Measurements from ENCODE around the gene CRIM1. TPM values are rescaled to one million over a fixed set of nuclear protein-coding genes. Genes with fewer than 3 reads are reported as not detected.

Gene CRIM1
- total RNA-seq, 1 experiment from 2014 or later: 27.6 TPM

DNA sequence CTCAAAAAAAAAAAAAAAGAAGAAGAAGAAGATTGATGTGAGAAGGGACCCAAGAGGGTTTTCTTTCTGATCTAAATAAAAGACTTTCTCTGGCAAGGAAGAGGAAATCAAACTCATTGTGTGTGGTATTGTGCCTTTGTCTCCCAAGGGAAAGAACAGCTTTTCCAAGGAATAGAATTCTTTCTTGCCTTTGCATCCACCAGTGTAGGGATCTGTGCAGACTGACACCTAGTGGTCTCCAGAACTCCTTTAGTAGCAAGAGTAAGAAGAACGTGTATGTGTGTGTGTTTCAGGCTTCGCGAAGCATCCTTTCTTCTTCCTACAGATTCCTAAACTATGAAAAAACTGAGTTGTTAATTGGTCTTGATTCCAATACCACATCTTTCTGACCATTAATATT is 33.5 kb upstream of the CRIM1 start:
- peaks cover 10 to 27% (median 15%) of the 10 kb centered on the region in 3 experiments for H3K36me3 Mint-ChIP-seq (ENCODE audit: insufficient read depth in 1 of 3, low read depth in 3 of 3)
- Histone ChIP-seq H2AFZ (ENCODE audit: low read length) (no peak overlapping the region), H3K79me2 (ENCODE audit: insufficient read depth, low read length) (no peaks in the 10 kb centered on the region), H4K5ac (ENCODE audit: insufficient read length, low read depth, low read length) (no peak overlapping the region), H3K4me1 (ENCODE audit: insufficient read depth, low read length) (no peaks in the 10 kb centered on the region), H3K23ac (ENCODE audit: insufficient read length, low read depth, low read length) (no peak overlapping the region), H2BK12ac (ENCODE audit: insufficient read length, low read depth, low read length) (no peak overlapping the region), H4K8ac (replicated peaks; ENCODE audit: insufficient read length, low read depth, low read length) (no peak overlapping the region), H3K4ac (ENCODE audit: low read depth, low read length) (no peak overlapping the region), H3K27me3 (ENCODE audit: insufficient read depth, low read length) (no peaks in the 10 kb centered on the region), H2BK120ac (ENCODE audit: low read depth, low read length, poor library complexity, severe bottlenecking) (no peak overlapping the region), H4K20me1 (ENCODE audit: control insufficient read depth, insufficient read depth, insufficient read length) (no peaks in the 10 kb centered on the region), H3K4me2 (ENCODE audit: insufficient read depth, insufficient read length, low read length) (no peak overlapping the region), H3K23me2 (ENCODE audit: insufficient read length, low read depth, low read length, poor library complexity, severe bottlenecking) (no peaks in the 10 kb centered on the region), H3K18ac (ENCODE audit: insufficient read length, low read depth, low read length) (no peak overlapping the region), H4K91ac (ENCODE audit: insufficient read length, low read depth, low read length) (no peak overlapping the region), H3T11ph (ENCODE audit: low read length) (no peak overlapping the region), H3K56ac (ENCODE audit: insufficient read length, low read depth, low read length) (no peak overlapping the region), H2BK20ac (ENCODE audit: low read depth, low read length, poor library complexity, severe bottlenecking) (no peak overlapping the region), H3K27ac (ENCODE audit: insufficient read length, low read depth, low read length) (no peak overlapping the region), H3K14ac (ENCODE audit: insufficient read depth, low read length) (no peak overlapping the region), H2BK15ac (ENCODE audit: low read depth, low read length) (no peak overlapping the region), H3K9ac (ENCODE audit: extremely low read depth, insufficient read length, low read length) (no peak overlapping the region), H2AK5ac (ENCODE audit: insufficient read length, low read length) (no peak overlapping the region), H2BK5ac (ENCODE audit: insufficient read length, low read length) (no peak overlapping the region), H3K9me3 (ENCODE audit: control insufficient read depth, low read depth, low read length) (no peaks in the 10 kb centered on the region), H3K79me1 (ENCODE audit: insufficient read depth, low read depth, low read length, poor library complexity, severe bottlenecking) (no peaks in the 10 kb centered on the region)
- peaks cover 22 to 26% of the 10 kb centered on the region in 2 experiments for H3K9me3 Mint-ChIP-seq
- no peak overlapping the region for H3K4me3 Mint-ChIP-seq
- peak; percentile 36 for DNase-seq
- H3K27ac Mint-ChIP-seq: no peak overlapping the region
- peaks cover 2% of the 10 kb centered on the region for H3K27me3 Mint-ChIP-seq (ENCODE audit: low read depth)
- TF ChIP-seq, protein P1, sequence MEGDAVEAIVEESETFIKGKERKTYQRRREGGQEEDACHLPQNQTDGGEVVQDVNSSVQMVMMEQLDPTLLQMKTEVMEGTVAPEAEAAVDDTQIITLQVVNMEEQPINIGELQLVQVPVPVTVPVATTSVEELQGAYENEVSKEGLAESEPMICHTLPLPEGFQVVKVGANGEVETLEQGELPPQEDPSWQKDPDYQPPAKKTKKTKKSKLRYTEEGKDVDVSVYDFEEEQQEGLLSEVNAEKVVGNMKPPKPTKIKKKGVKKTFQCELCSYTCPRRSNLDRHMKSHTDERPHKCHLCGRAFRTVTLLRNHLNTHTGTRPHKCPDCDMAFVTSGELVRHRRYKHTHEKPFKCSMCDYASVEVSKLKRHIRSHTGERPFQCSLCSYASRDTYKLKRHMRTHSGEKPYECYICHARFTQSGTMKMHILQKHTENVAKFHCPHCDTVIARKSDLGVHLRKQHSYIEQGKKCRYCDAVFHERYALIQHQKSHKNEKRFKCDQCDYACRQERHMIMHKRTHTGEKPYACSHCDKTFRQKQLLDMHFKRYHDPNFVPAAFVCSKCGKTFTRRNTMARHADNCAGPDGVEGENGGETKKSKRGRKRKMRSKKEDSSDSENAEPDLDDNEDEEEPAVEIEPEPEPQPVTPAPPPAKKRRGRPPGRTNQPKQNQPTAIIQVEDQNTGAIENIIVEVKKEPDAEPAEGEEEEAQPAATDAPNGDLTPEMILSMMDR (conservative IDR thresholded peaks at IDR 0.05): peak; percentile 72
- H3K4me1 Mint-ChIP-seq: peaks cover 5 to 9% of the 10 kb centered on the region in 2 experiments; a peak in 3 of 4 replicates
- no CpG with 5 or more reads among the region's 3 CpGs for WGBS (ENCODE audit: extremely low coverage, insufficient read length, low lambda C conversion rate)
